Suppressor macrophage treated with lipopolysaccharide for 4 hours (primary cell): ENCODE measurements around the gene CCDC77.
"Not testable (repeated sequence)": the region's sequence is repeated elsewhere in the genome, so short reads cannot be mapped to it uniquely, and the experiment has no call there.

Source experiments
- DNase-seq: peaks from one replicate; pipeline ENCODE4 v3.0.0-alpha.2; 2020

CCDC77 gene

GRCh38 chr12:401235-402028, at the start of gene CCDC77:
Gene CCDC77 (plus strand): TSS chr12:401644. CDS start chr12:409384, 7,740 bp downstream.
- peak; percentile 95 for DNase-seq

DNA sequence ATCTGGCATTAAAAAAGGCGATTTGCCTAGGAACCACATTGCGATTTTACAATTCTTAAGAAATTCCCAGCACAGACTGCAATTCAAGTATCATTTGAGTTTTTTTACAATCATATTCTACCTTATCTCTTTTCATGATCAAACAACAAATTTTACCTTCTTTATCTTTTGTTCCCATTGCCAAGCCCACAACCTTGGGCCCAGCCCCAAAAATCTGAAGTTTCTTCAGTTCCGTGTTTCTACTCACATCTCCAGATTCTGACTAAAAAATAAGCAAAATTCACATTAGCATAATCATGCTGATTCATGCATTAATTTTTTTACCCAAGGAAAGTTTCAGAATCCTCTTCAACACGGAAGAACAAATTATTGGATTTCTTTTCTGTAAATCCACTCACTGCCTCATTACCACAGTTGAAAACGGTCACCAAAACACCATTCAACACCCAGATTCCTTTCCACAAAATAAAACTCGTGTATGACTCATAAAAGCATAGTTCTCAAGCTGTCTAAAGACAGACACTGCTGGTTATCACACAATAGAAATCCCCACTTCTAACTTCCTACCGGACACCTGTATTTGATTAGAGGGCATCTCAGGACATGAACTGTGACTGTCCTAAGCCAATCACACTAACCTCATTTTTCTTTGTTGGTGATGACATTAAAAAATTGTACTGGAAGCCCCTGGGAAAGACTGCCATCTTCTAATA, 45.0 kb upstream of the CCDC77 start:
- DNase-seq = no peak

GRCh38 chr12:359091-359490, 42.4 kb upstream of the CCDC77 start:
- no peak for DNase-seq

- DNase-seq = no peak
Observed at GRCh38 chr12:366820-367219, 34.6 kb upstream of the CCDC77 start.

GRCh38 chr12:367972-368371, 33.5 kb upstream of the CCDC77 start:
- DNase-seq = no peak

DNA sequence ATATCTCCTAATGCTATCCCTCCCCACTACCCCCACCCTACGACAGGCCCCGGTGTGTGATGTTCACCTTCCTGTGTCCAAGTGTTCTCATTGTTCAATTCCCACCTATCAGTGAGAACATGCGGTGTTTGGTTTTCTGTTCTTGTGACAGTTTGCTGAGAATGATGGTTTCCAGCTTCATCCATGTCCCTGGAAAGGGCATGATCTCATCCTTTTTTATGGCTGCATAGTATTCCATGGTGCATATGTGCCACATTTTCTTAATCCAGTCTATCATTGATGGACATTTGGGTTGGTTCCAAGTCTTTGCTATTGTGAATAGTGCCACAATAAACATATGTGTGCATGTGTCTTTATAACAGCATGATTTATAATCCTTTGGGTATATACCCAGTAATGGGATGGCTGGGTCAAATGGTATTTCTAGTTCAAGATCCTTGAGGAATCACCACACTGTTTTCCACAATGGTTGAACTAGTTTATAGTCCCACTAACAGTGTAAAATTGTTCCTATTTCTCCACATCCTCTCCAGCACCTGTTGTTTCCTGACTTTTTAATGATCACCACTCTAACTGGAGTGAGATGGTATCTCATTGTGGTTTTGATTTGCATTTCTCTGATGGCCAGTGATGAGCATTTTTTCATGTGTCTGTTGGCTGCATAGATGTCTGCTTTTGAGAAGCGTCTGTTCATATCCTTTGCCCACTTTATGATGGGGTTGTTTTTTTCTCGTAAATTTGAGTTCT, 30.5 kb upstream of the CCDC77 start:
- DNase-seq = not testable (repeated sequence)

DNA sequence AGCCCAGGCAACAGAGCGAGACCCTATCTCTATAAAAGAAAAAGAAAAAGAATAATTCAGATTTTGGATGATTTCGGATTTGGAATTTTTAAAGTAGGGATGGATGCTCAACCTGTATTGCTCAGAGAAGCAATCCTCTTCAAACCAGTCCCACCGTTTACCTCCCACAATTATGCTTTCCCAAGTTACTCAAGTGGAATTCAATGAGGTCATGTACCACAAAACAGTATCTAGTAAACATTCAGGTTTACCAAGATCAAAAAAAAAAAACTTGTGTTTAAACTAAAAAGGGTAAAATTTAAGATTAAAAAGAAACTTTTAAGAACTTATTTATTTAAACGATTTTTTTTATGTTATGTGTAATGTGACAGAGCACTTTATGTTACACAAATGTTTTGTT, 14.8 kb upstream of the CCDC77 start:
- no peak for DNase-seq

- DNase-seq = no peak
Observed at GRCh38 chr12:388012-388411, 13.4 kb upstream of the CCDC77 start.

DNA sequence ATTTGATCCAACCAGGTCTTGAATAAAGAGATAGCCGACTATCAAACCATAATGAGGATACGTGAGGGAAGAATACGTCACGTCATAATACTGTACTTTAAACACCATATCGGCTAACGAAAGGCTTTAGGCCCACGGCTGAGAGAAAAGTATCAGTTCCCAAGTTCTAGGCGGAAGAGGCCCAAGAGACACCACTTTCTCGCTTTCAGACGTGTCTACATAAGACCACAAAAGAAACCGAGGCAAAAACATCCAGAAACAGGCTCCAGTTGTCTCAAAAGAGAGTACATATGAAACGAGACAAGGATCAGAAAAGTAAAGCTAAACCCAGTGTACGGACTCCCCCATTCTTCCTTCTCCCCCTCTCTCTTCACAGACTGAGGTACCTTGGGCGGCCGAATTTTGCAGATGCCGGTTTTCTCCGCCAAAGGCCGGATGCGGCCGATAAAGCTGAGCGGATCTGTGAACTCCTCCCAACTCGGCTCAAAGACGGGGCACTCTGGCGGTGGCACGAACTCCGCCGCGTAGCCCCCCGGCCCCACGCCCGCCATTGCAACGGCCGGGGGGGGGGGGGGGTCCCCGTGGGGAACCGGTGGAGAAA, 12.8 kb upstream of the CCDC77 start:
- DNase-seq = peak; percentile 63

DNA sequence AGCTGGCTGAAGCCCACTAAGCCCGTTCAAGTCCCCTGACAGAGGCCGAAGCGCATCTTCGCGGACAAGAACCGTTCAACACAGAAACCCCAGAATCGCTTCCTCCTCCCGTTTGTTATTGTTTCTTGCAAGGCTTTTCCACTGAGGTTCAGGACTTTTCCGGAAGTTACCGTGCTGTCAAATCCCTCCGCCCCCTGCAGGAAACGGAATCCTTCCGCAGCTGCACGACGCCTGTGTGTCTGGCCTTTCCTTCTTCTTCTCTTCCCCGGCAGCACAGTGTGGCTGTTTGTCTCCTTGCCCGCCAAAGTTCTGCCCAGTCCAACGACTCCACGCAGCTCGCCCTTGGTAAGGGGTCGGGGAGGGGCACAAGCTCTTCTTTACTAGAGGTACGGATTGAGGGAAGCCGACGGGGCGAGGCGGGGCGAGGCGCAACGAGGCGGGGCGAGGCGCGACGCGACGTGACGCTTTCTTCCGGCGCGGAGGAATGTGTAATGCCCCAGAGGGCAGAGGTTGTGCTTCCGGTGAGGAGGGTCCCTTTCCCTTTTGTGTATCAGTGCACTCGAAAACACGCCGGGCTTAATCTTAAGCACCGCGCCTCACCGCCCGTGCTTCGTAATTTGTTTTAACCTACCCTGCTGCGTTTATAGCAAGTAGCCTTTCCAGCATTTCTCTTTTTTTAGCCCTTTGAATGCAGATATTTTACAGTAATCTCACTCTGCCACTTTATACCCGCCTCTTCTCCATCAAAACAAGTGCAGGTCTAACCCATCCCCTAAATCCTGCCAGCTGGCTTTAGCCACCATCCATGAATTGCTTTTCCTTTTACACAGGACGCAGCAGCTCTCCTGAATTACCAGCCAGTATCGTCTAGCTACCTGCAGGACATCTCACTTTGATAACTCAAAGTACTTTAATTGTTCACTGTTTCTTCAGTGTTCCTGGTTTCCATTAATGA, 12.0 kb upstream of the CCDC77 start, which contains the start of gene KDM5A:
Gene KDM5A, minus strand, starts transcription at position 179 of the 955 bp plus-strand sequence. CDS start 229 bp downstream, outside the sequence.
- DNase-seq = peak; percentile 95

DNA sequence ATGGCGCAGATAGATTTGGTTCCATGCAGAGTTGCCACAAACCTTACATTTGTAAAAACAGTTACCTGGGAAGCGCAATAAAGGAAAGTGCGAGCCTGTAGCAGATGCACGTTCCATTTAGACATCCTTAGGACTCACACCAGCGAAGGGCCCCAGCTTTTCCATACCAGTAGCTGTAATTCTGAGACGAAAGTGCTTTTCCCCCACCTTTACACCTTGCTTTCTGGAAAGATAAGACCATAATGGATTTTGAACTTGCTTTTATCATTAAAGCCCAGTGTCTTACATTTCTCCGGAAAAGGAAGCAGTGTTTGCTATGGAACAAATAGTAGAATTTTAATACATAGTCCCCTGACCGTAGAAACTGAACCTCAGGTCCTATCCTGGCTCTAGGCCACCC, 616 bp upstream of the CCDC77 start:
- no peak for DNase-seq

- DNase-seq = peak; percentile 21
Observed at GRCh38 chr12:402029-402389, 565 bp downstream of the CCDC77 start.

GRCh38 chr12:414859-415258, 13.4 kb downstream of the CCDC77 start:
- DNase-seq = no peak

GRCh38 chr12:418432-418831, 17.0 kb downstream of the CCDC77 start:
- DNase-seq = no peak

DNA sequence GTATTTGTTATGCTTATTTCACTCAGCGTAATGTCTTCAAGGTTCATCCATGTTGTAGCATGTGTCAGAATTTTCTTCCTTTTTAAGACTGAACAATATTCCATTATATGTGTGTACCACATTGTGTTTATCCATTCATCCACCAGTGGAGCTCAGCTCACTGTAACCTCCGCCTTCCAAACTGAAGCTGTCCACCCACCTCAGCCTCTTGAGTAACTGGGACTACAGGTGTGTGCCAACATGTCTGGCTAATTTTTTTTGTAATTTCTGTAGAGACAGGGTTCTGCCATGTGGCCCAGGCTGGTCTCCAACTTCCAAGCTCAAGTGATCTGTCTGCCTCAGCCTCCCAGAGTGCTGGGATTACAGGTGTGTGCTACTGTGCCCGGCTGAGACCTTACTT, 21.1 kb downstream of the CCDC77 start:
- no peak for DNase-seq

- DNase-seq = not testable (repeated sequence)
Observed at GRCh38 chr12:435737-436136, 34.3 kb downstream of the CCDC77 start.

- DNase-seq = peak; percentile 73
Observed at GRCh38 chr12:442235-442884, 40.9 kb downstream of the CCDC77 start.

GRCh38 chr12:447141-447540, 45.7 kb downstream of the CCDC77 start:
- peak; percentile 63 for DNase-seq

DNA sequence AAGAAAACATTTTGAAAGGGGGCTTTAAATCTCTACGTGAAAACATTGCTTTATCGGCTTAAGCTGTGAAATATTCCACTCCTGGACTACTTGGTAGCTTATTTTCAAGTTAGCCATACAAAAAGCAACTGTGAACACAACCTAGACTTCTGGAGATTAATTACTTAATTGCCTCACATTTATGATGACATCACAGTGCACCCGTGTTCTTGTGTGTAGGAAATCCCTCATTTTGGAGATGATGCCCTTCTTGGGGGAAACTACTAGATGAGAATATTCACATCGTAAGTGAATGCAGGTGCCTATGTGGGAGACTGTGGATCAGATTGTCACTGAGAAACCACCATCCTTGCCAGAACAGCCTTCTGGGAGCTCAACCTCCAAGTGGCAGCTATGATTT, 47.8 kb downstream of the CCDC77 start:
- DNase-seq = no peak

DNA sequence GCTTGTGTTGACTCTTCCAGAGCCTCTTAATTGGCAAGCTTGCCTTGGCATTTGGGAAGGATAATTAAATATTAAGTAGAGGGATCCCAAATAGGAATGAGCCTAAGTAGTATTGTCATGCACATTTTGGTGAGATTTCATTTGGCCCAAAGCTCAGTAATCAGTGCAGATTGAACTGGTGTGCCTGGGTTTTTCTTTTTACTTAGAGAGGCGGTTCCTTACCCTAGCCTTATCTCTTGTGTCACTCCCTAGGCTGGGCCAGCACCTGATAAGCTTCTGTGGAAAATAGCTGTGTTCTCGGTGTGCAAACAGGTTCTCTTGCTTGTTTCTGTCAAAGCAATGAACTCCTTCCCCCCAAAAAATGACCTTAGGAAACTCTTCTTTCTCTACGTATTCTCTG, 49.0 kb downstream of the CCDC77 start:
- no peak for DNase-seq

DNA sequence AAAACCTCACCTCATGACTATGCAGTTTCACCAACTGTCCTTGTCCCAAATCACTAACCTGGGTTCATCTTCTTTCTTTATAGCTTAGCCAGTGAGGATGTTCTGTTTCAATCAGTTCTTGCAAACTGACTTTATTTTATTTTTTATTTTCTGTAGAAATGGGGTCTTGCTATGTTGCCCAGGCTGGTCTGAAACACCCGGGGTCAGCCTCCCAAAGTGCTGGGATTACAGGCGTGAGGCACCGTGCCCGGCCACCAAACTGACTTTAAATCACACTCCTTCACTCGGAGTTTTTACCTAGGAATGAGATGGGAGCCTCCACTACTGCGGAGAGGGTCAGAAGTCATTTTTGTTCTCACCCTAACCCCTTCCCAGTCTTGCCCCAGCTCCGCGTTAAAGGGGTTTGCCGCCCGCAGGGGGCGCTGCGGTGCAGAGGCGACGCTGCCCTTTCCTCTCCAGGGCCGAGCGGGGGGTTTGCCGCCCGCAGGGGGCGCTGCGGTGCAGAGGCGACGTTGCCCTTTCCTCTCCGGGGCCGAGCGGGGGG, 51.3 kb downstream of the CCDC77 start:
- DNase-seq = peak; percentile 13
